ENCODE results near the gene SUPT4H1. TPM values are rescaled to one million over a fixed set of nuclear protein-coding genes. Genes with fewer than 3 reads are reported as not detected.
A peak's percentile ranks its signal among the peaks of the same experiment; 100 is the strongest.

The SUPT4H1 gene
- total RNA-seq, 1 experiment from 2014 or later: 70.9 TPM

DNA sequence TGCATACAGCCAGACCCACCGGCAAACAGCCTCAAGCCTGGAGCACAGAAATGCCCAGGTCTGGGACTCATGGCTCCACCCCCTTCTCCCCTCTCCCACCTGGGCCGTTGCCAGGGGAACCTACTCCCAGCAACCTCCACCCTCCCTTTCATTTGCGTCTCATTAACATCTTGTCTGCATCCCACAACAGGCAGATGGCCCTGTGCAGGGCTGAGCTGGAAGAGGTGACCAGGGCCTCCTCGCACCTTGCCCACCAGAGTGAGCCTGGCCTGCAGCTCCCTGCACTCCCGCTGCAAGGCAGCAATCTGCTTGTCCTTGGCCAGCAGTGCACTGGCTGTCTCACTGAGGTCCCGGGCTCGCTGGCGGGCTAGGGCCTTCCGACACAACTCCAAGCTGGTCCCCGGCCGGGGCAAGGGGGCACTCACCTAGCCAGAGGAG lies 26.7 kb downstream of the SUPT4H1 start:
- TF ChIP-seq, protein P1, sequence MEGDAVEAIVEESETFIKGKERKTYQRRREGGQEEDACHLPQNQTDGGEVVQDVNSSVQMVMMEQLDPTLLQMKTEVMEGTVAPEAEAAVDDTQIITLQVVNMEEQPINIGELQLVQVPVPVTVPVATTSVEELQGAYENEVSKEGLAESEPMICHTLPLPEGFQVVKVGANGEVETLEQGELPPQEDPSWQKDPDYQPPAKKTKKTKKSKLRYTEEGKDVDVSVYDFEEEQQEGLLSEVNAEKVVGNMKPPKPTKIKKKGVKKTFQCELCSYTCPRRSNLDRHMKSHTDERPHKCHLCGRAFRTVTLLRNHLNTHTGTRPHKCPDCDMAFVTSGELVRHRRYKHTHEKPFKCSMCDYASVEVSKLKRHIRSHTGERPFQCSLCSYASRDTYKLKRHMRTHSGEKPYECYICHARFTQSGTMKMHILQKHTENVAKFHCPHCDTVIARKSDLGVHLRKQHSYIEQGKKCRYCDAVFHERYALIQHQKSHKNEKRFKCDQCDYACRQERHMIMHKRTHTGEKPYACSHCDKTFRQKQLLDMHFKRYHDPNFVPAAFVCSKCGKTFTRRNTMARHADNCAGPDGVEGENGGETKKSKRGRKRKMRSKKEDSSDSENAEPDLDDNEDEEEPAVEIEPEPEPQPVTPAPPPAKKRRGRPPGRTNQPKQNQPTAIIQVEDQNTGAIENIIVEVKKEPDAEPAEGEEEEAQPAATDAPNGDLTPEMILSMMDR (IDR thresholded peaks at IDR 0.05; ENCODE audit: insufficient read depth in 1 of 2, low read depth in 1 of 2, low read length in 1 of 2, severe bottlenecking in 1 of 2, unreplicated experiment in 1 of 2): no peak
- H3K36me3 ChIP-seq (ENCODE audit: control insufficient read depth, insufficient read depth, low read length): no peaks in the 10 kb centered on the region
- DNase-seq: no peak
- Mint-ChIP-seq H3K36me3 (ENCODE audit: insufficient read depth, unreplicated experiment) (no peaks in the 10 kb centered on the region), H3K4me3 (ENCODE audit: unreplicated experiment) (peak overlapping the region; percentile 15), H3K27ac (ENCODE audit: unreplicated experiment) (no peak overlapping the region), H3K4me1 (ENCODE audit: low read depth, unreplicated experiment) (peaks cover 14% of the 10 kb centered on the region), H3K9me3 (ENCODE audit: unreplicated experiment) (no peaks in the 10 kb centered on the region), H3K27me3 (ENCODE audit: insufficient read depth, unreplicated experiment) (no peaks in the 10 kb centered on the region)
- no peaks in the 10 kb centered on the region for H3K9me3 ChIP-seq
- intact Hi-C loops (cut with micrococcal nuclease; ENCODE audit: unreplicated experiment): no loop called here
- BruUV-seq (replicated peaks): no TSS peak
- H3K4me1 ChIP-seq: no peaks in the 10 kb centered on the region; the same call in 1 of the 2 replicates
- ChIA-PET POLR2A (interaction anchor here (1.2 kb wide), 1 partner anchor 92 kb away, joined by 5 read pairs; no protein-coding TSS in a partner anchor), CTCF (interaction anchor here (0.8 to 1.7 kb wide), 2 partner anchors 8 to 125 kb away, joined by 3 to 17 read pairs; no protein-coding TSS in a partner anchor)
- H3K27me3 ChIP-seq (replicated peaks; ENCODE audit: control insufficient read depth, insufficient read depth, low read length): no peaks in the 10 kb centered on the region
- H3K4me3 ChIP-seq (ENCODE audit: low read depth, low read length): no peak overlapping the region

DNA sequence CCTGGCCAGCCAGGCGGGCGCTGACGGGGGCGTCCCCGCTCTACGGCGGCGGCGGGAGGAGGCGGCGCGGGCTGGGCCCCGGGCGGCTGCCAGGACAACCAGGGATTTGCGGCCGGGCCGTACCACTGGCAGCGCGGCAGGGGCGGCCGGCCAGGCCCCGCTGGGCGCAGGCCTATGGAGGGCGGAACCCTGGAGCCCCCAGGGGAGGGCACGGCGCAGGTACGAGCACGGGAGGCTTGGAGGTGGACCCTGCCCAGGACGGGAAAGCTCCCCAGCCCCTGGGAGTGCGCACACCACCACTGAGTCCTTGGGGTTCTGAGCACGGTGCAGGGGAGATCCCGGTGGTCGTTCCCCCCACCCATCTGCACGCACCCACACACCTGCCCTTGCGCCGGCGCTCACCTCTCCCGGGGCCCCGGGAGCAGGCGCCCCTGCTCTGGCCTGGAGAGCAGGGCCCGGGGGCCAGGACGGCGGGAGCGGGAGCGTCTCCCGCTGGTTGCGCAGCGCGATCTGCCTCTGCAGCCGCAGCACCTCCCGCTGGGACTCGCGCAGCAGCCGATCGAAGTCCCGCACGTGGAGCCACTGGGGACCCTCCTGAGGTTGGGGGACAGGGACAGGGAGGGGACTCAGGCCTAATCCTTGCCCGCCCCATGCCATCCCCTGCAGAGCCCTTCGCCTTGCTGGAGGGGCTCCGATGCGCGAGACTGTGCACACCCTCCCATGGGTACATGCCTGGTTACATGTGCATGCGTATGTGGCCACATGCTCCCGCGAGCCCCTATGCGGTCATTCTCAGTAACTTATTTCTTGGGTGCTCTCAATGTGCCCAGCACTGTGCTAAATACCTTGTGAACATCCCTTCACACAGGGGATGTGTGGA lies 27.4 kb downstream of the SUPT4H1 start:
- Histone ChIP-seq H3K36me3 (ENCODE audit: control insufficient read depth, insufficient read depth, low read length) (no peaks in the 10 kb centered on the region), H3K27me3 (replicated peaks; ENCODE audit: control insufficient read depth, insufficient read depth, low read length) (no peaks in the 10 kb centered on the region), H3K9me3 (no peaks in the 10 kb centered on the region), H3K4me1 (no peaks in the 10 kb centered on the region; the same call in 1 of the 2 replicates), H3K4me3 (ENCODE audit: low read depth, low read length) (peak overlapping the region; percentile 39)
- CTCF ChIA-PET: no interaction called here
- no peaks in the 10 kb centered on the region for H3K9me3 Mint-ChIP-seq (ENCODE audit: unreplicated experiment)
- no peak overlapping the region for H3K27ac Mint-ChIP-seq (ENCODE audit: unreplicated experiment)
- POLR2A ChIA-PET: no interaction called here
- H3K4me3 Mint-ChIP-seq (ENCODE audit: unreplicated experiment): peak overlapping the region; percentile 15
- TF ChIP-seq, protein P1 (IDR thresholded peaks at IDR 0.05; ENCODE audit: insufficient read depth in 1 of 2, low read depth in 1 of 2, low read length in 1 of 2, severe bottlenecking in 1 of 2, unreplicated experiment in 1 of 2): no peak
- DNase-seq: peak in 1 of 2 experiments; percentile 49
- no peaks in the 10 kb centered on the region for H3K36me3 Mint-ChIP-seq (ENCODE audit: insufficient read depth, unreplicated experiment)
- BruUV-seq (replicated peaks): no TSS peak
- peaks cover 14% of the 10 kb centered on the region for H3K4me1 Mint-ChIP-seq (ENCODE audit: low read depth, unreplicated experiment)
- no peaks in the 10 kb centered on the region for H3K27me3 Mint-ChIP-seq (ENCODE audit: insufficient read depth, unreplicated experiment)
- intact Hi-C loops (cut with micrococcal nuclease; ENCODE audit: unreplicated experiment): no loop called here

- Histone ChIP-seq H3K4me3 (ENCODE audit: low read depth, low read length) (peak overlapping the region; percentile 39), H3K36me3 (ENCODE audit: control insufficient read depth, insufficient read depth, low read length) (no peaks in the 10 kb centered on the region), H3K9me3 (no peaks in the 10 kb centered on the region), H3K4me1 (no peaks in the 10 kb centered on the region; the same call in 1 of the 2 replicates), H3K27me3 (replicated peaks; ENCODE audit: control insufficient read depth, insufficient read depth, low read length) (no peaks in the 10 kb centered on the region)
- POLR2A ChIA-PET: no interaction called here
- DNase-seq: no peak
- Mint-ChIP-seq H3K4me3 (ENCODE audit: unreplicated experiment) (no peak overlapping the region), H3K9me3 (ENCODE audit: unreplicated experiment) (no peaks in the 10 kb centered on the region), H3K27ac (ENCODE audit: unreplicated experiment) (no peak overlapping the region), H3K27me3 (ENCODE audit: insufficient read depth, unreplicated experiment) (no peaks in the 10 kb centered on the region), H3K36me3 (ENCODE audit: insufficient read depth, unreplicated experiment) (no peaks in the 10 kb centered on the region), H3K4me1 (ENCODE audit: low read depth, unreplicated experiment) (peaks cover 14% of the 10 kb centered on the region)
- TF ChIP-seq, protein P1 (IDR thresholded peaks at IDR 0.05; ENCODE audit: insufficient read depth in 1 of 2, low read depth in 1 of 2, low read length in 1 of 2, severe bottlenecking in 1 of 2, unreplicated experiment in 1 of 2): no peak
- CTCF ChIA-PET: no interaction called here
- intact Hi-C loops (cut with micrococcal nuclease; ENCODE audit: unreplicated experiment): no loop called here
- no TSS peak for BruUV-seq (replicated peaks)
These were observed 28.0 kb downstream of the SUPT4H1 start for GRCh38 chr17:58324056-58324408.
